HG02938 (cell line): ENCODE results near the gene GPR152.
"Not testable (repeated sequence)": the region's sequence is repeated elsewhere in the genome, so short reads cannot be mapped to it uniquely, and the experiment has no call there.

ENCODE experiments used
- ATAC-seq: cut with Tn5 transposase; IDR thresholded peaks from one replicate; pipeline ENCODE4 v1.9.1; 2021; ENCODE audit warnings: mild to moderate bottlenecking, moderate library complexity; ENCODE audit not compliant: unreplicated experiment

Gene GPR152

GRCh38 chr11:67429038-67429668 lies 23.4 kb downstream of the GPR152 start:
- no peak for ATAC-seq

GRCh38 chr11:67428052-67429001 lies 24.2 kb downstream of the GPR152 start, which contains the start of gene RPS6KB2:
Gene RPS6KB2 (plus strand): TSS chr11:67428494. CDS start chr11:67428546, 52 bp downstream.
- ATAC-seq = peak; percentile 72

DNA sequence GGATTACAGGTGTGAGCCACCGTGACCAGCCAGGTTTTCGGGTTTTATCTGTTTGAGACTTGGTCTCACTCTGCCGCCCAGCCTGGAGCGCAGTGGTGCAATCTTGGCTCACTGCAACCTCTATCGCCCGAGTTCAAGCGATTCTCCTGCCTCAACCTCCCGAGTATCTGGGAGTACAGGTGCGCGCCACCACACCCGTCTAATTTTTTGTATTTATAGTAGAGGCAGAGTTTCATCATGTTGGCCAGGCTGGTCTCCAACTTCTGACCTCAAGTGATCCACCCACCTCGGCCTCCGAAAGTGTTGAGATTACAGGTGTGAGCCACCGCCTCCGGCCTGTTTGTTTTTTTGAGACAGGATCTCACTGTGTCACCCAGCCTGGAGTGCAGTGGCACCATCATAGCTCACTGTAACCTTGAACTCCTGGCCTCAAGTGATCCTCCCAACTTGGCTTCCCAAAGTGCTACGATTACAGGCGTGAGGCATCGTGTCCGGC lies 25.1 kb downstream of the GPR152 start:
- ATAC-seq = not testable (repeated sequence)

DNA sequence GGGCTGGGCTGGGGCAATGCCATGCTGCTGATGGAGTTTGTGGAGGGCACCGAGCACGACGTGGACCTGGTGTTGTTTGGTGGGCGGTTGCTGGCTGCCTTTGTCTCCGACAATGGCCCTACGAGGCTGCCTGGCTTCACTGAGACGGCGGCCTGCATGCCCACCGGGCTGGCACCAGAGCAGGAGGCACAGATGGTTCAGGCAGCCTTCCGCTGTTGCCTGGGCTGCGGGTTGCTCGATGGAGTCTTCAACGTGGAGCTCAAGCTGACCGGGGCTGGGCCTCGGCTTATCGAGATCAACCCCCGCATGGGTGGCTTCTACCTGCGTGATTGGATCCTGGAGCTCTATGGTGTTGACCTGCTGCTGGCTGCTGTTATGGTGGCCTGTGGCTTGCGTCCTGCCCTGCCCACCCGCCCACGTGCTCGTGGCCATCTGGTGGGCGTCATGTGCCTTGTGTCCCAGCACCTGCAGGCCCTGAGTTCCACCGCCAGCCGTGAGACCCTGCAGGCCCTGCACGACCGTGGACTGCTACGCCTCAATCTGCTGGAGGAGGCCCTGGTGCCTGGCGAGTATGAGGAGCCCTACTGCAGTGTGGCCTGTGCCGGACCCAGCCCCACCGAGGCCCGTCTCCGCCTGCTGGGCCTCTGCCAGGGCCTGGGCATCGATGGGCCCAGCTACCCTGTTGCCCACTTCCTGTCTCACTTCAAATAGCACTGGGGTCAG lies 28.5 kb downstream of the GPR152 start:
- no peak for ATAC-seq

DNA sequence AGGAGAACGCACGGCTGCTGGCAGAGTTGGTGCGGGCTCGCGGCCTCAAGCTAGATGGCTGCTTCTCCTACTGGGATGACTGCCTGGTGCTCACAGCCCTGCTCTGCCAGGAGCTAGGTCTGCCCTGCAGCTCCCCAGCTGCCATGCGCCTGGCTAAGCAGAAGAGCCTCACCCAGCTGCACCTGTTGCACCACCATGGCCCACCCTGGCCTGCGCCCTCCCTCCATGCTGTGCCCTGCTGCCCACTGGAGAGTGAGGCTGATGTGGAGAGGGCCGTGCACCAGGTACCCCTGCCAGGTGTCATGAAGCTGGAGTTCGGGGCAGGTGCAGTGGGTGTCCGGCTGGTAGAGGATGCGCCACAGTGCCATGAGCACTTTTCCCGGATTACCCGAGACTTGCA lies 29.1 kb downstream of the GPR152 start:
- ATAC-seq = no peak

- ATAC-seq = no peak
Measured at GRCh38 chr11:67422891-67423290, 29.6 kb downstream of the GPR152 start.

- ATAC-seq = no peak
Measured at GRCh38 chr11:67421430-67422031, 31.0 kb downstream of the GPR152 start.

- peak; percentile 58 for ATAC-seq
Measured at GRCh38 chr11:67420646-67421429, 31.7 kb downstream of the GPR152 start.

DNA sequence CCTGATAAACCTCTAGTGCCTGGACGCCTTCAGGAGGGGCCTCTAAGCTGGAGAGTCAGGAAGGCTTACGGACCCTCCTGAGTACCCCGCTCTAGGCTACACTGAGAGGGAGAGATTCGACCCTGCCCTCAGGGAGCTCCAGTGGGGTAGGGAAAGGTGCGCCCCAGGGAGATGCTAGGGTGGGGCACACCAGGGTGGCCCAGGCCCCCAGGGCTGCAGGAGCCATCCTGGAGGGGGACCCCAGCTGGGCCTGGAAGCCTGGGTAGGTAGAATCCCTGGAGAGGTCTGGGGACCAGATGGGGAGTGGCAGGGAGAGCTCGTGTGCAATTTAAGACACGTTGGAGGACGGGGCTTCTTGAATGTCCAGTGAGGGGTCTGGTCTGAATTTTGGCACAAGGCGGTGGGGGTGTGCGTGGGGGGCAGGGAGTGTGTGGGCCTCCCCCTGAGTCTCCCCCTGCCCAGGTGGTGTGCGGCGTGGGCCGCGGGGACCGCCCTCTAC lies 32.3 kb downstream of the GPR152 start:
- no peak for ATAC-seq

DNA sequence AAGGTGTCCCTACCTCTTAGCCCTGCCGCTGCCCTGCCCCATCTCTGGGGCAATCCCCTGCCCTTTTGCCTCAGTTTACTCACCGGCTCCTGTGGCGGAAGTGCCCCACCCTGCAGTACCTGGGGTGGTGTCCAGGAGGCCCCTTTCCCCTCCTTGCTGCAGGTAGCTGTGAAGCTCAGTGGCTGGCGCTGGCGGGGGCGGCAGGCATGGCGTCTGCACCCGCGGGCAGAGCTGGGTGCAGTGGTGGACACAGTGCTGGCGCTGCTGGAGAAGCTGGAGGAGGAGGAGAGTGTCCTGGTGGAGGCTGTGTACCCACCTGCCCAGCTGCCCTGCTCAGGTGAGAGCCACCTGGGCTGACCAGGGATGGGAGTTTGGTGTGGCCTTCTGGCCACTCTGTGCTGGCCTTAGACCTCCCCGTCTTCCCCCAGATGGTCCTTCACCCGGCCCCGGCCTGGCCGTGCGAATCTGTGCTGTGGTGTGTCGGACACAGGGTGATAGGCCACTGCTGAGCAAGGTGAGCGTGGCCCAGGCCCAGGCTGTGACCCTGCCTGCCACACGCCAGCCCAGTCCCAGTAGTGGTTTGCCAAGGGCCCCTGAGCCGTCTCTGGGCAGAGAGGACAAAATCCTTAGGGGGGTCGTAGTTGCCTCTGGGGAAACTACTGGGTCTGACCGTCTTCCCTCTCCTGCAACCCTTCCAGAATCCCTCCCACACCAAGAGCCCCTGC lies 33.0 kb downstream of the GPR152 start:
- no peak for ATAC-seq

GRCh38 chr11:67418476-67419281 lies 33.9 kb downstream of the GPR152 start:
- no peak for ATAC-seq

GRCh38 chr11:67417425-67417824 lies 35.1 kb downstream of the GPR152 start:
- no peak for ATAC-seq

DNA sequence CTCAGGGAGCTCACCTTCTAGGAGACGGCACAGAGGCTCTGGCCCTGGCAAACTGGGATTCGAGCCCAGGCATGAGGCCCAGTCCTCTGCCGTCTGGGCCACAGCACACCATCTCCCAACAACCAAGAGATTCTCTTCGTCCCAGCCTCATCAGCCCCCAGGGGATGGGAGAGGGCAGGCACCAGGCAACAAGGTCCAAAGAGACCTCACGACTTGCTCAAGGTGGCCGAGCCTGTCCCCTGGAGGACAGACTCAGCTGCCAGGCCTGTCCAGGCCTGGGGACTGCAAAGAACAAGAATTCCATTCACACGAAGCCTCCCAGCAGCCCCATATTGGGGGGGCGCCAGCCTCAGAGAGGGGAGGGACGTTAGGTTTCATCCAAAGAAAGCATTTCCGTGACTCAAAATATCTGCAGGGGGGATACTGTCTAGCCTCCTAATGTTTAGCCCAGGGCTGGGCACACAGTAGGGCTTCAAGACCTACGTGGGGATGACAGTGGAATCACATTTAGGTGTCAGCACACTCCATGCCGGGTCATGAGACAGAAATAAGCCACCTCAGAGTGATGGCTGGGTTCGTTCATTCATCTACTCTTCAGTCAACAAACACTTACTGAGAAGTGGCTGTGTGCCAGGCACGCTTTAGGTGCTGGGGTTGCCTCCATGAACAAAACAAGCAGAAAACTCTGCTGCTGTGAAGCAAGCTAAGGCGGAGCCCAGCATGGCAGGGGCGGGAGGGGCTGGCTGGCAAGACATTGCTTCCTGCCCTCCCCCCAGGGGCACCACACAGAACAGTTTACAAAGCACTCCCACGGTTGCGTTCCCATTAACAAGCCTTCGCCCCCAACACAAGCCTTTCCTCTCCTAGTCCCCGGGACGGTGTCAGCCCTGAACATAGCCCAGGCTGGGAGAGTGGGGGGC lies 35.9 kb downstream of the GPR152 start:
- no peak for ATAC-seq

- no peak for ATAC-seq
Measured at GRCh38 chr11:67415501-67416304, 36.8 kb downstream of the GPR152 start, which contains the start of gene CARNS1. Gene CARNS1 (plus strand): TSS chr11:67415678. CDS start chr11:67416200, 522 bp downstream.

DNA sequence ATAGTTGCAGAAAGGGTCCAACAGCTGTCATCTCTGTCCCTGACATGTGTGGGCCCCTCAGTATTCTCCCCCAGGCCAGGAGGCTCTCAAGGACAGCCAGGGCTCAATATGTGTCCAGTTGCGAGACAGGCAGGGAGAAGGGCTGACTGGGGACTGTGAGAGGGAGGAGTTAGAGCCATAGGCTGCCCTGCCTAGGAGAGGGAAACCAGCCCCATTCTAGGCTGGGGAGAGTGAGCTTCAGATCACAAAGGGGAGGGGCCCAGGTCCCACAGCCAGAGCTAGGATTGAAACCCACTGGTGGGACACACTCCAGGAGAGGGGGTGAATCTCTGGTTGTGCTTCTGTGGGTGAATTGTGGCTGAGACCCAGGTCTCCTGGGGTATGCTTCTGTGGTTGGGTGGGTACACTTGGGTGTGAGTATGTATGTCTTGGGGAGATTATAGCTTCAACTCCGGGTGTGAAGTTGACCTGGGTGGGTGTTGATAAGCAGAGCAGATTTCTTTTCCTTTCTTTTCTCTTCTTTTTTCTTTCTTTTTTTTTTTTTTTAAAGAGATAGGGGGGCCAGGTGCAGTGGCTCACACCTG lies 39.2 kb downstream of the GPR152 start:
- no peak for ATAC-seq
